CD4-positive, alpha-beta T cell treated with Interleukin-21 for 1 hour (primary cell): Measurements from ENCODE around the gene ADAMTSL5.
A peak's percentile ranks its signal among the peaks of the same experiment; 100 is the strongest.

Experiments used
- DNase-seq: peaks from one replicate; pipeline ENCODE4 v3.0.0-alpha.2; 2020

The ADAMTSL5 gene

GRCh38 chr19:1495051-1495798 is 17.6 kb downstream of the ADAMTSL5 start:
- no peak for DNase-seq

GRCh38 chr19:1494115-1494815 is 18.6 kb downstream of the ADAMTSL5 start:
- no peak for DNase-seq

DNA sequence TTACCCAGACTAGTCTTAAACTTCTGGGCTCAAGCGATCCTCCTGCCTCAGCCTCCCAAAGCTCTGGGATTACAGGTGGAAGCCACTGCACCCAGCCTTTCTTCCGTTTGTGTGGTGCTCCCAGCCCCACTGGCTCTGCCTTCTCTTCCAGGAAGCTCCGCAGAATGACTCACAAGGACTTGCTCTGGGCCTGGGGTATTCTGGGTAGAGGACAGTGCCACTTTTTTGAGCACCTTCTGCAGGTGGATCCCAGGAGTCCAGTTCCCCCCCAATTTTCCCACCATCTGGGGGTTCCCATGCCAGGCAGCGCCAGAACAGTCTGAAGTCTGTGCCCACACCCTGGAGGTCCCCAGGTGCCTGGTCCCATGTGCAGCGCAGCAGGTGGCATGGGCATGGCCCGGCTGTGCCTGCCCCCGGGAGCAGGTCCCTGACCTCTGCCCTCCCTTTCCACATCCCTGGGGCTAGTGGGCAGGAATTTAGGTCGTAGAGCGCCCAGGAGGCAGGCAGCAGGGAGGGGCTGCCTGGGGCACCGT is 20.3 kb downstream of the ADAMTSL5 start:
- no peak for DNase-seq

- DNase-seq: no peak
Observed at GRCh38 chr19:1491849-1492170, 21.0 kb downstream of the ADAMTSL5 start.

DNA sequence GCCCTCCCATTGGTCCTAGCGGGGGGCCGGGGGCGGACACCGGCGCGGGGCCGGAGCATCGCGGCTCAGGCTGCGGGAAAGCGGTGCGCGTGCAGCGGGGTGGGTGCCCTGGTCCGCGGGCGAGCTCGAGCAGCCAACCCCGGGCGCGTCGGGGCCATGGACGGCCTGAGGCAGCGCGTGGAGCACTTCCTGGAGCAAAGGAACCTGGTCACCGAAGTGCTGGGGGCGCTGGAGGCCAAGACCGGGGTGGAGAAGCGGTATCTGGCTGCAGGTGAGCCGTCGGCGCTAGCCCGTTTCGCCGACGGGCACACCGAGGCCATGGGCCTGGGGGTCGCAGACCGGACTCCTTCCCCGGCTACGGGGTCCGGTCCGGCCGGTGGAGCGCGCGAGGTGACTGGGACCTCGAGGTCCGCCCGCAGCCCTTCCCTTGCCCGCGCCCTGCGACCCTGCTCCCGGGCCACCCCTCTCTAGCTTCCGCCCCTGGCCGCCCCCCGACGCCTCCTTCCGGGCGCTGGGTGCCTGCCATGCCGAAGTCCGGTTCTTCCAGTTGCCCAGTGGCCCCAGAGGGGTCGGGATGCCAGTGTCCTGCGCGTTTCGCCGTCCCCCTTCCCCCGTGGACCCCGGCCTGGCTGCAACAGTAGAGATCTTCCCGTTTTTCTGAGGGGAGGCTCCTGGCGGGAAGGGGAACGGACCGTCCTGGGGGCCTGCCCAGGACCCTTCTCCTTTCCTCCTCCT is 21.5 kb downstream of the ADAMTSL5 start, which contains the start of gene REEP6:
Gene REEP6, plus strand, starts transcription at position 68 of the 735 bp plus-strand sequence. Its CDS starts 89 bp downstream, at position 157.
- DNase-seq: no peak

DNA sequence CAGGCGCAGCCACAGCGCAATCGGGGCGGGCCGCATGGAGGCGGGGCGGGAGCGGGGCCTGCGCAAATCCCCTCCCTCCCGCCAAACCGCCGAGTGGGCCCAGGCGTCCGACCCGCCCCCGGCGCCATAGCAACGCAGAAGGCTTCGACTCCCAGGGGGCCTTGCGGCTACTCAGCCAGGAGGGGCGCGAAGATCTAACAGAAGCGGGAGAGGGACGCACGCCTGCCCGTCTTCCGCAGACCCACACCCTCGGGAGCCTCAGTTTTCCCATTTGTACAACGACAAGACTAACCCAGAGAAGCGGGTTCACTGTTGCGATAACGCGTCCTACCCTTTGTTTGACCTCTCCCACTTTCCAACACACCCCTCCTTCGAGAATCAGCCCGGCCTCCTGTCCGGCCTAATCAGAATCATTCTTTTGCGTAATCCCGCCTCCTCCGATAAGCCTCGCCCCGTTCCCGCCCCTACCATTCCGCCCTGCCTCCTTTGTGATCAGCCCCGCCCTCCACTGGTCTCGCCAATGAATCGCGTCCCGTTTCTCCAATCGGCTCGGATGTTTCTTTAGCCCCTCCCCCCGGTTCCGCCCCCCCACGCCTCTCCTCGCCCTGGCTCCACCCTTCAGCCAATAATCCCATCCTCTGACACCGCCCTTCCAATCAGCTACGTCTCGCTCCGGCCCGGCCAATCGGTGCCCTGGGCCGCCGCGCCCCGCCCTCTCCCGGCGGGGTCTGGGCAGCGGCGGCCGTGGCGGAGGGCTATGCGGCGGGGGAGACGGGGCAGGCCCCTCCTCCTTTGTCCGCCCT is 22.3 kb downstream of the ADAMTSL5 start, which contains the start of gene PCSK4:
Gene PCSK4, minus strand, starts transcription at position 40 of the 803 bp plus-strand sequence. Its CDS starts 4 bp downstream, at position 36.
- DNase-seq: peak; percentile 98

- no peak for DNase-seq
Observed at GRCh38 chr19:1489463-1490310, 23.1 kb downstream of the ADAMTSL5 start.

GRCh38 chr19:1488282-1488601 is 24.6 kb downstream of the ADAMTSL5 start:
- DNase-seq: no peak

DNA sequence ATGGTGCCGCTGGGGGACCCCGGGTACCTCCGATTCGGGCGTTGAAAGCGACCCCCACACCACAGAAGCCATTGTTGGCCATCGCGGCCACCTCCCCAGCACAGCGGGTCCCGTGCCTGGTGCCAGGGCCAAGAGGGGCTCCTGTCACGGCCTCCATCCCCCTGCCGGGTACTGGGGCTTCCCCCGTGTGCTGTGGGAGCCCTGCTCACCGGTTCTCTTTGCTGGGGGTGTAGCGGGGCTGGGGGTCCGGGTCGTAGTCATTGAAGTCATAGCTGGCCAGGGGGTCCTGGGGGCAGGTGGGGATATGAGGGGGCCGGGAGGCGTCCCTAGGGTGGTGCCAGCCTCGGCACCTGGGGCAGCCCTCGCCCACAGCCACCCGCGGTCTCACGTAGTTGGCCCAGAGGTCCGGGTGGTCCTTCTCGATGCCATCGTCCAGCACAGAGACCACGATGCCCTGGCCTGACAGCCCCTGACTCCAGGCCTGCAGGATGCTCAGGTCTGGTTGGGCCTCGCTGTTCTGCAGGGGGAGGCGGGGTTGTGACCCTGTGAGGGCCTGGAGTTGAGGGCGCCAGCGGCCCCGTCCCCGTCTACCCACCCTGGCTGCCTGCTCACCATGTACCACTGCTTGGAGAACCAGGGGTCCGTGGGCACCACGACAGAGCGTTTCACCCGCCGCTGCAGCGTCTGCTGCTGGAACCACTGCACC is 25.1 kb downstream of the ADAMTSL5 start:
- DNase-seq: no peak

DNA sequence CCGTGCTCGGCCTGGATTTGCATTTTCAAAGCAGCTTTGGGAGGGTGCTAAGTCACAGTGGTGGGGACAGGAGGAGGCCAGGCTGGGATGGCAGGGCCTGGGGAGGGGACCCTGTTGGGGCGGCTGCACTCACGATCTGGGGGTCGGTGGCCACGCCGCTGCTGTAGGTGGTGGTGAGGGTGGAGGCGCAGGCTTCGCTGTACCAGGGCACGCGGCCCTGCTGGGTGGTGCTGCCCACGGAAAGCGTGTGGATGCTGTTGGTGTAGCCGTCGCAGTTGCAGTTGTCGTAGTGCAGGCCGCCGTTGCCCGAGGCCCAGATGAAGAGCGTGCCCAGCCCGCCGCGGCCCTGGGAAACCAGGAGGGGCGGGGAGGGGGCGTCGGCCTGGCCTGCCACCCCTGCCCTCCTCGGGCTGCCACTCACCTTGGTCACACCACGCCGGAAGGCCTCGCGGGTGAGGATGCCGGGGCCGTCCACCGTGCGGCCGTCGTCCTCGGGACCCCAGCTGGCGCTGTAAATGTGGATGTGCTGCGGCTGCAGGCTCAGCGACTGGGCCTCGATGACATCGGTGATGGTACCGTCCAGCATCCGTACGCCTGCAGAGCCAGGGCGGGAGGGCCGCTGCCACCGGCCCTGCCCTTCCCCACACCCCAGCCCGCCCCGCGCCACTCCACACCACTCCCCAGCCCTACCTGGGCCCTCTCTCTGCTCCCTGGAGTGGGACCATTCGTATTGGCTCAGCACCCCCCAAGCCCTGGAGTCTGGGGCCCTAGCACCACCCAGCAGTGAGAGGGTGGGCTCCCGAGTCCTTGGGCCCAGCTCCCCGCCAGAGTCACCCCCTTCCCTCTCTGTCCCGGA is 25.9 kb downstream of the ADAMTSL5 start:
- no peak for DNase-seq

- DNase-seq: no peak
Observed at GRCh38 chr19:1483979-1484428, 28.8 kb downstream of the ADAMTSL5 start.

GRCh38 chr19:1483131-1483978 is 29.5 kb downstream of the ADAMTSL5 start:
- no peak for DNase-seq

DNA sequence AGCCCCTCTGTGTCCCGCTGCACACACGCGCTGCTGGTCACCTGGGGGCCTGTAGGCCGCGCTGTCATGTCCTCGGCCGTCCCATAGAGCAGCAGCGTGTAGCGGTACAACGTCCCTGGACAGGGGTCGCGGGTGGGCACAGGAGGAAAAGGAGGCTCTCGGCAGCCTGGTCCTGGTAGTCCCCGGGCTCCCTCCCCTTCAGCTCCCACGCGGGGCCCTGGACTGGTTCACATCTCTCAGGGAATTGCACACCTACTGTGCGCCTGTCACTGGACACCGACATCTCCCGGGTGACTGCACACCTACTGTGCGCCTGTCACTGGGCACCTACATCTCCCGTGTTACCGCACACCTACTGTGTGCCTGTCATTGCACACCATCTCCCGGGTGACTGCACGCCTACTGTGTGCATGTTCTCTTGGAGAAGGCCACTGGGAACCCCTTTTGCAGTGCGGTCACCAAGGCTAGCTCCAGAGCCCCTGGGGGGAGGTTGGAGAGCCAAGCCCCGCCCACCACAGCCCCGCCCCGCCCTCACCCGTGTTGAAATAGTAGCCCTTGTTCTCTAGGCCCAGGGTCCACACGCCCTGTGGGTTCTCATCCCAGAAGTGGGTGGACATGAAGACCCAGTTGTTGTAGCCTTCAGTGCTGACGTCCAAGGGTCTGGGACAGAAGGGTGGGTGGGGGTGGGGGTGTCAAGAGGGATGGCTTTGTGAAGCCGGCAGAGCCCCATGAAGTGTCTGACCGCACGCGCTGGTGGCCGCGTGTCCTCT is 30.3 kb downstream of the ADAMTSL5 start:
- no peak for DNase-seq

DNA sequence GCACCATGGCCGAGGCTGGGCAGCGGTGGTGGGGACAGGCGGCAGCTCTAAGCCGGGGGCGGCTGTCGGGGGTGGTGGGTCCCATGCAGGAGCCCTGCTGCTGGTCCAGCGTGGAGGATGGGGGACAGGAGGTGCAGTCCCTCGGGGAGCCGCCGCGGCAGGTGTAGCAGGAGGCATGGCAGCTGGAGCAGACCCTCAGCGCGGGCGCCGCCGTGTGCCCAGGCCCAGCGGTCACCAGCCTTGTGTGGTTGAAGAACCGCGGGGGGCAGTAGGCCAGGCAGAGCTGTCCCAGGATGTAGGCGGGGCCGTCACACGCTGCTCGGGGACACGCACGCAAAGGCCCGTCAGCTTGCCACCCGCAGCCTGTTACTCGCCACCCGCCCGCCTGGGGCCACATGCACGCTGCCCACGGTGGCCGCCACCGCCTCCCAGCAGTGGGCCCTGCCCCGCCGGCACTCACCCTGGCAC is 30.9 kb downstream of the ADAMTSL5 start:
- DNase-seq: no peak

- no peak for DNase-seq
Observed at GRCh38 chr19:1481224-1481892, 31.5 kb downstream of the ADAMTSL5 start.

DNA sequence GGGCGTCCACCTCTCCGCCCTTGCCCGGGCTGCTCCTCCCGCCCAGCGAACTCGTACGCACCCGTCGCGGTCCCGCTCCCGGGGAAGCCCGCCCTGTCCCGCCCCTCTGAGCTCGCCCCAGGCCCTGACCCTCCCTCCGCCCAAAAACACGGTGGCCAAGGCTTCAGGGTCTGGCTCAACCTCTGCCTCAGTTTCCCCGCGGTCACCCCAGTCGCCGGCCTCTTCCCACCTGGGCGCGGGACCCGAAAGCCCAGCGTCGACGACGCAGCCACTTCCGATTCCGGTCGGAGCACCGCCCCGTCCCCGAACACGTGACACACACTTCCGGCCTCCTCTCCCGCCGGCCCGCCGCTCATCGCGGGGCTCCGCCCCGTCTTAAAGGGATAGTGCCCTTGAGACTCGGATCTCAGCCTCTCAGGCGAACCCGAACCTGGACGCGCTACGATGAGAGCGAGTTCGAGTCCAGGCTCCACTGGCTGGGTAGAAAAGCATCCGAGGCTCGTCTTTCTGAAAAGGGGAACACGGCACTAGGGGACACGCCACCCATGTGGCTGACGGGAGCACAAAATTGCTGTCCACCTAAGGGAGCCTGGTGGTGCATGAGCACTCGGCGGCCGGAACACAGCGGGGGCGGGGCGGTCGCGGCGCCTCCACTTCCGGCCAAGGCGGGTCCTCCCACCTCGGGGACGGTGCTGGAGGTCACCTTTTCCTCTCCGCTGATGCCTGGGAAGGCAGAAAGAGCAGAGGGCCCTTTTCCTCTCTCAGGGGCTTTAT is 33.7 kb downstream of the ADAMTSL5 start, which contains the start of gene C19orf25:
Gene C19orf25, minus strand, starts transcription at position 282 of the 774 bp plus-strand sequence. CDS start 312 bp downstream, outside the sequence.
- DNase-seq: peak; percentile 92
